Sigmoid colon (tissue), 4 donors: Measurements from ENCODE around the gene FNDC8.

Experiments used
- CTCF ChIP-seq, 4 experiments: fragments of 450-650 bp in 3 of 4; fragments of 200-600 bp in 1 of 4; IDR thresholded peaks; one replicate each; pipeline ENCODE4 v1.5.1; 2016 to 2019; ENCODE audit warnings: antibody characterized with exemption in 4 of 4, mild to moderate bottlenecking in 3 of 4, moderate library complexity in 2 of 4
- EP300 ChIP-seq, 4 donors: sonication (generic); formaldehyde crosslinking; IDR thresholded peaks; one replicate each; pipeline ENCODE4 v1.6.1; 2017; ENCODE audit warnings: antibody characterized with exemption in 4 of 4
- POLR2A ChIP-seq, 2 donors: fragments of 450-650 bp; IDR thresholded peaks; one replicate each; pipeline ENCODE4 v1.6.1; 2016; ENCODE audit warnings: antibody characterized with exemption in 2 of 2, mild to moderate bottlenecking in 2 of 2, moderate library complexity in 2 of 2

GRCh38 chr17:35160354-35161201 lies 39.2 kb downstream of the FNDC8 start:
- TF ChIP-seq CTCF (IDR thresholded peaks at IDR 0.05) (no peak), EP300 (IDR thresholded peaks at IDR 0.05) (no peak), POLR2A (IDR thresholded peaks at IDR 0.05) (no peak)
